Kidney (tissue), 14 donors: ENCODE measurements around the gene TPI1. TPM values are rescaled to one million over a fixed set of nuclear protein-coding genes. Genes with fewer than 3 reads are reported as not detected.
"Not testable (repeated sequence)": the region's sequence is repeated elsewhere in the genome, so short reads cannot be mapped to it uniquely, and the experiment has no call there.

ENCODE experiments used
- DNase-seq, 5 donors: peaks; one replicate each; pipeline ENCODE4 v3.0.0-alpha.2; 2013 to 2020
- FAIRE-seq: peaks from 2 replicates; lab custom pipeline; 2012; peaks lifted over from hg19 to GRCh38; lab: Jason Lieb, UNC
- H3K27ac ChIP-seq, 2 donors: one replicate each; pipeline ENCODE4 v1.7.0; 2013; ENCODE audit warnings: low read depth in 2 of 2, low read length in 2 of 2, inconsistent platforms in 1 of 2
- H3K27me3 ChIP-seq: one replicate; pipeline ENCODE4 v1.7.1; 2013; ENCODE audit warnings: low read length, inconsistent platforms; ENCODE audit not compliant: control insufficient read depth, insufficient read depth
- H3K36me3 ChIP-seq, 3 donors: one replicate each; pipeline versions ENCODE4 v1.7.0 to v1.7.1; 2013; ENCODE audit warnings: low read length in 3 of 3, control low read depth in 1 of 3, inconsistent platforms in 1 of 3; ENCODE audit not compliant: insufficient read depth in 3 of 3, control insufficient read depth in 2 of 3
- H3K4me1 ChIP-seq, 3 donors: one replicate each; pipeline versions ENCODE4 v1.7.0 to v1.7.1; 2013; ENCODE audit warnings: low read length in 3 of 3, inconsistent platforms in 1 of 3, low read depth in 1 of 3; ENCODE audit not compliant: control insufficient read depth in 2 of 3, insufficient read depth in 2 of 3
- H3K4me3 ChIP-seq, 3 donors: one replicate each; pipeline versions ENCODE4 v1.7.0 to v1.8.1; 2013; ENCODE audit warnings: low read length in 3 of 3, control low read depth in 1 of 3, inconsistent platforms in 1 of 3
- H3K9ac ChIP-seq, 3 donors: one replicate each; pipeline versions ENCODE4 v1.7.0 to v1.7.1; 2013; ENCODE audit warnings: low read length in 3 of 3, control low read depth in 1 of 3, inconsistent platforms in 1 of 3
- H3K9me3 ChIP-seq, 3 donors: one replicate each; pipeline versions ENCODE4 v1.7.0 to v1.7.1; 2013; ENCODE audit warnings: low read length in 3 of 3, control low read depth in 1 of 3, inconsistent platforms in 1 of 3; ENCODE audit not compliant: control insufficient read depth in 2 of 3, insufficient read depth in 1 of 3
- intact Hi-C: fragments of 100-400 bp; cut with DNase I; formaldehyde crosslinking; loops from one replicate; pipeline ENCODE4 v1.11.1; 2022
- polyA plus RNA-seq: library from polyadenylated mRNA; stranded (reverse); fragments of 350-450 nt; fragmentation: Illumina TruSeq; extraction: RNeasy Lipid Tissue Mini Kit (QIAGEN cat#74804); gene quantifications from one replicate; pipeline ENCODE4 v1.2.3, GENCODE V29; 2014; ENCODE audit warnings: low read depth, low replicate concordance; ENCODE audit not compliant: insufficient read depth
- total RNA-seq: library from RNA; stranded (reverse); fragmentation: NEBNext Ultra II Directional; extraction: Animal tissue kit (Norgen Biotek cat#: 25700); gene quantifications from one replicate; pipeline ENCODE4 v1.2.1, GENCODE V29; 2021
- TF ChIP-seq, protein P1 (sequence below): IDR thresholded peaks from 3 replicates; pipeline ENCODE4 v1.5.1; 2012; ENCODE audit warnings: mild to moderate bottlenecking, moderate library complexity, borderline replicate concordance; ENCODE audit not compliant: insufficient read depth; ENCODE audit errors: extremely low read depth
- donor health status: control.
- donor health status: control.
- donor health status: control.
- donor health status: control.
- donor health status: control.
- donor health status: DM: yes; HTN: yes; CAD: no.
- donor health status: Normal renal cell carcinoma (clear cell type).

Gene TPI1
- total and polyA plus RNA-seq, 2 donors from 2014 or later = 437 to 1,220 TPM

DNA sequence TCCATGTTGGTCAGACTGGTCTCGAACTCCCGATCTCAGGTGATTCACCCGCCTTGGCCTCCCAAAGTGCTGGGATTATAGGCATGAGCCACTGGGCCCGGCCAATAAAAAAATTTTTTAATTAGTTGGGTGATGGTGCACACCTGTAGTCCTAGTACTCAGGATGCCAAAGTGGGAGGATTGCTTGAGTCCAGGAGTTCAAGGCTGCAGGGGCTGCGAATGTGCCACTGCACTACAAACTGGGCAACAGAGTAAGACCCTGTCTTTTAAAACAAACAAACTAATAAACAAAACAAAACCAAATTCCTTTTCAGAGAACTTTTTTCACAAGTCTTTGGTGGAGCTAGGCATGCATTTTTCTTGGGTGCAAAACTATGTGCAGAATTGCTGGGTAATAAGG, 15.9 kb downstream of the TPI1 start:
- Histone ChIP-seq H3K27me3 (no peaks in the 10 kb centered on the region), H3K4me1 (no peaks in the 10 kb centered on the region), H3K36me3 (peaks cover 0 to 8% (median 0%) of the 10 kb centered on the region in 3 donors), H3K4me3 (no peak overlapping the region), H3K9me3 (no peaks in the 10 kb centered on the region), H3K27ac (no peak overlapping the region), H3K9ac (no peak overlapping the region)
- TF ChIP-seq, protein P1, sequence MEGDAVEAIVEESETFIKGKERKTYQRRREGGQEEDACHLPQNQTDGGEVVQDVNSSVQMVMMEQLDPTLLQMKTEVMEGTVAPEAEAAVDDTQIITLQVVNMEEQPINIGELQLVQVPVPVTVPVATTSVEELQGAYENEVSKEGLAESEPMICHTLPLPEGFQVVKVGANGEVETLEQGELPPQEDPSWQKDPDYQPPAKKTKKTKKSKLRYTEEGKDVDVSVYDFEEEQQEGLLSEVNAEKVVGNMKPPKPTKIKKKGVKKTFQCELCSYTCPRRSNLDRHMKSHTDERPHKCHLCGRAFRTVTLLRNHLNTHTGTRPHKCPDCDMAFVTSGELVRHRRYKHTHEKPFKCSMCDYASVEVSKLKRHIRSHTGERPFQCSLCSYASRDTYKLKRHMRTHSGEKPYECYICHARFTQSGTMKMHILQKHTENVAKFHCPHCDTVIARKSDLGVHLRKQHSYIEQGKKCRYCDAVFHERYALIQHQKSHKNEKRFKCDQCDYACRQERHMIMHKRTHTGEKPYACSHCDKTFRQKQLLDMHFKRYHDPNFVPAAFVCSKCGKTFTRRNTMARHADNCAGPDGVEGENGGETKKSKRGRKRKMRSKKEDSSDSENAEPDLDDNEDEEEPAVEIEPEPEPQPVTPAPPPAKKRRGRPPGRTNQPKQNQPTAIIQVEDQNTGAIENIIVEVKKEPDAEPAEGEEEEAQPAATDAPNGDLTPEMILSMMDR = no peak
- intact Hi-C loops = no loop called here
- DNase-seq (peak in 1 of 5 donors; percentile 22), FAIRE-seq (no peak)

DNA sequence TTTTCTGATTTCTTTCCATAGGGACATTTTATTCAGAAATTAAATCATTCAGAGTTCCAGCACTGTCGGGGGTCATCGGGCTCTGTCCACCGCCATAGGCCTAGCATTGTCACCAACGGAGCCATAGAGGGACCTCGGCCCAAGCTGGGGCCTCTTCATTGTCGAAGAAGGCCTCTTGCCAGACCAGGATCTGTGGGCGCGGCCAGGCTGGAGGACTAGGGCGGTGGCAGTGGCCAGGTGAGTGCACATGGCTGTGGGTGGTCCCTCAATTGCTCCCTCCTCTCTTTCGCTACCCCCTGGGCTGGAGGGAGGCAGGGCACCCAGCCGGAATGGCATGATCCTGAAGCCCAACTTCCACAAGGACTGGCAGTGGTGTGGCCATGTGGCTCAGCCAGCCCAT, 16.4 kb downstream of the TPI1 start:
- Histone ChIP-seq H3K4me1 (no peaks in the 10 kb centered on the region), H3K36me3 (peaks cover 0 to 8% (median 0%) of the 10 kb centered on the region in 3 donors), H3K4me3 (no peak overlapping the region), H3K9me3 (no peaks in the 10 kb centered on the region), H3K9ac (no peak overlapping the region), H3K27ac (no peak overlapping the region), H3K27me3 (no peaks in the 10 kb centered on the region)
- DNase-seq (peak in 2 of 5 donors; percentile 39 to 65), FAIRE-seq (no peak)
- intact Hi-C loops = no loop called here
- TF ChIP-seq, protein P1 = no peak

DNA sequence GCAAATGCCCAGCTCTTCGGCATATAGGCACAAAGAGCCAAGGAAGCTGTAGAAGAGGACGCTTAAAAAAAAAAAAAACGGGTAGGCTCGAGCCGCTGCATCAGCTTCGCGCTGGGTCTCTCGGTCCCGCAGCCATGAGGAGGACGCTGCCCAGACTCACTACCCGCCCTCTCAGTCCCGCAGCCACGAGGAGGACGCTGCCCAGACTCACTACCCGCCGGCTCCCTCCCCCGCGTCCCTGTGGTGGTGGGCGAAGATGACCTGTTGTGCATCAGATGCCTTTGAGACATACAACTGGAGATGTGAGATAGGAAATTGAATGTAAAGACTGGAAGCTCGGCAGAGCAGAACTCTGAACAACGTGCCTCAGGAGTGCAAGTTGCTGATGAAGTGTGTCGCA, 17.2 kb downstream of the TPI1 start:
- peak in 2 of 5 donors; percentile 40 to 66 for DNase-seq
- Histone ChIP-seq H3K36me3 (peaks cover 0 to 8% (median 0%) of the 10 kb centered on the region in 3 donors), H3K27me3 (no peaks in the 10 kb centered on the region), H3K4me3 (no peak overlapping the region), H3K9ac (no peak overlapping the region), H3K4me1 (no peaks in the 10 kb centered on the region), H3K27ac (no peak overlapping the region), H3K9me3 (no peaks in the 10 kb centered on the region)
- intact Hi-C loops = no loop called here
- no peak for FAIRE-seq
- TF ChIP-seq, protein P1 = no peak

DNA sequence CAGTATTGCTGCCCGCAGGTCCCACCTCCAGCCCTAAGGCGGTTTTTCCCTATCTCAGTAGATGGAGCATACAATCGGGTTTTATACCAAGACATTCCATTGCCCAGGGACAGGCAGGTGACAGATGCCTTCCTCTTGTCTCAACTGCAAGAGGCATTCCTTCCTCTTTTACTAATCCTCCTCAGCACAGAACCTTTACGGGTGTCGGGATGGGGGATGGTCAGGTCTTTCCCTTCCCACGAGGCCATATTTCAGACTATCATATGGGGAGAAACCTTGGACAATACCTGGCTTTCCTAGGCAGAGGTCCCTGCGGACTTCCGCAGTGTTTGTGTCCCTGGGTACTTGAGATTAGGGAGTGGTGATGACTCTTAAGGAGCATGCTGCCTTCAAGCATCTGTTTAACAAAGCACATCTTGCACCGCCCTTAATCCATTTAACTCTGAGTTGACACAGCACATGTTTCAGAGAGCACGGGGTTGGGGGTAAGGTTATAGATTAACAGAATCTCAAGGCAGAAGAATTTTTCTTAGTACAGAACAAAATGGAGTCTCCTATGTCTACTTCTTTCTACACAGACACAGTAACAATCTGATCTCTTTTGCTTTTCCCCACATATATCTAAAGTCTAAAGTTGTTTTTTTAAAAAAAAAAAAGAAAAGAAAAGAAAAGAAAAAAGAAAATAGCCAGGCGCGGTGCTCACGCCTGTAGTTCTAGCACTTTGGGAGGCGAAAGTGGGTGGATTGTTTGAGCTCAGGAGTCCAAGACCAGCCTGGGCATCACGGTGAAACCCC, 19.1 kb downstream of the TPI1 start:
- H3K27me3 ChIP-seq, H3K4me1 ChIP-seq, FAIRE-seq, intact Hi-C loops, H3K4me3 ChIP-seq, H3K9me3 ChIP-seq, H3K36me3 ChIP-seq, H3K9ac ChIP-seq, H3K27ac ChIP-seq: not testable (repeated sequence)
- DNase-seq = peak in 1 of 5 donors; percentile 25
